GM12878 (cell line): ENCODE results near the gene CSRP1. TPM values are rescaled to one million over a fixed set of nuclear protein-coding genes. Genes with fewer than 3 reads are reported as not detected.

Source experiments
- ATAC-seq: fragments of 200-7000 bp; cut with Tn5 transposase; 3 replicates; pipeline ENCODE4 v1.9.1; 2020; ENCODE audit warnings: mild to moderate bottlenecking, moderate library complexity
- BruUV-seq: library from RNA; stranded (reverse); fragments of 400-500 nt; replicated peaks from 2 replicates; lab custom pipeline; 2021; lab: Mats Ljungman, UMichigan
- CTCF ChIA-PET: fragments of 300-600 bp; sonication (Branson Sonifier 250); formaldehyde crosslinking; extraction: SDS; loops from one replicate; lab custom pipeline; 2021; ENCODE audit warnings: inconsistent platforms; lab: Yijun Ruan, JAX
- POLR2A ChIA-PET: fragments of 350-600 bp; formaldehyde crosslinking; extraction: SDS; loops from one replicate; lab custom pipeline; 2021; ENCODE audit warnings: inconsistent platforms; lab: Charles Lee
- RAD21 ChIA-PET: fragments of 300-600 bp; sonication (Branson Sonifier 250); formaldehyde crosslinking; loops from one replicate; lab custom pipeline; 2023; ENCODE audit warnings: antibody characterized with exemption; ENCODE audit not compliant: unreplicated experiment; lab: Charles Lee
- SMC1A ChIA-PET: fragments of 300-600 bp; sonication (Branson Sonifier 250); formaldehyde crosslinking; loops from one replicate; lab custom pipeline; 2023; ENCODE audit not compliant: unreplicated experiment, uncharacterized antibody; lab: Charles Lee
- DNase-seq: peaks from one replicate; pipeline ENCODE4 v3.0.0-alpha.2; 2011; ENCODE audit warnings: low read depth, low spot score
- FAIRE-seq: peaks from 3 replicates; lab custom pipeline; 2011; peaks lifted over from hg19 to GRCh38; lab: Jason Lieb, UNC
- H2AFZ ChIP-seq: 2 replicates; pipeline ENCODE4 v1.6.0; 2011; ENCODE audit warnings: low read depth, low read length, control low read depth; ENCODE audit not compliant: control insufficient read depth
- H3K27ac ChIP-seq: 2 replicates; pipeline ENCODE4 v1.5.1; 2011; ENCODE audit warnings: control low read depth; ENCODE audit not compliant: control insufficient read depth, insufficient read depth
- H3K27me3 ChIP-seq, 2 experiments: replicated peaks in 1 of 2; 2 replicates each; pipeline versions ENCODE4 v1.6.0 to v1.6.1; 2011; ENCODE audit warnings: low read length in 1 of 2; ENCODE audit not compliant: control insufficient read depth in 2 of 2, insufficient read depth in 2 of 2
- H3K36me3 ChIP-seq, 2 experiments: 2 replicates each; pipeline ENCODE4 v1.5.1; 2011; ENCODE audit warnings: low read length in 1 of 2; ENCODE audit not compliant: control insufficient read depth in 2 of 2, insufficient read depth in 2 of 2
- H3K4me1 ChIP-seq: 2 replicates; pipeline ENCODE4 v1.6.1; 2011; ENCODE audit warnings: mild to moderate bottlenecking, low read length, moderate library complexity, mixed read lengths; ENCODE audit not compliant: control insufficient read depth, insufficient read depth
- H3K4me2 ChIP-seq: 2 replicates; pipeline ENCODE4 v1.6.0; 2011; ENCODE audit warnings: control low read depth; ENCODE audit not compliant: control insufficient read depth, insufficient read depth
- H3K4me3 ChIP-seq: fragments of 200-600 bp; sonication (generic); 2 replicates; pipeline ENCODE4 v1.5.1; 2016
- H3K79me2 ChIP-seq: 2 replicates; pipeline ENCODE4 v1.6.0; 2011; ENCODE audit warnings: low read length; ENCODE audit not compliant: control insufficient read depth, insufficient read depth
- H3K9ac ChIP-seq: 2 replicates; pipeline ENCODE4 v1.8.0; 2011; ENCODE audit warnings: low read length, control low read depth, mixed read lengths; ENCODE audit not compliant: control insufficient read depth, insufficient read depth
- H3K9me3 ChIP-seq: replicated peaks from 3 replicates; pipeline ENCODE4 v1.5.1; 2011; ENCODE audit warnings: mild to moderate bottlenecking, low read length; ENCODE audit not compliant: control insufficient read depth, insufficient read depth
- H4K20me1 ChIP-seq: 2 replicates; pipeline ENCODE4 v1.6.0; 2011; ENCODE audit not compliant: control insufficient read depth, insufficient read depth
- EGR1 ChIP-seq, 2 experiments: IDR thresholded peaks; 1 replicate in 1 of 2; 2 replicates in 1 of 2; pipeline ENCODE4 v1.6.1; 2011 to 2012; ENCODE audit warnings: low read depth in 2 of 2, low read length in 2 of 2, borderline replicate concordance in 1 of 2, mild to moderate bottlenecking in 1 of 2, moderate library complexity in 1 of 2
- LARP7 ChIP-seq: fragments of 450-650 bp; IDR thresholded peaks from 2 replicates; pipeline ENCODE4 v1.6.1; 2017; ENCODE audit warnings: mild to moderate bottlenecking
- RAD21 ChIP-seq: IDR thresholded peaks from 2 replicates; pipeline ENCODE4 v1.6.1; 2011; ENCODE audit warnings: mild to moderate bottlenecking, low read depth, low read length, moderate library complexity; ENCODE audit not compliant: insufficient read depth
- REST ChIP-seq: IDR thresholded peaks from 2 replicates; pipeline ENCODE4 v1.6.1; 2012; ENCODE audit warnings: mild to moderate bottlenecking, low read depth, low read length
- SMC3 ChIP-seq: IDR thresholded peaks from 2 replicates; pipeline ENCODE4 v1.6.1; 2011; ENCODE audit warnings: low read length, improper control_type of control experiment, borderline replicate concordance
- WGBS: methylation state at CpG from one replicate; pipeline ENCODE4 v1.1.6; 2016; ENCODE audit warnings: low lambda C conversion rate; ENCODE audit not compliant: insufficient replicate concordance, insufficient coverage; ENCODE audit errors: missing lambda C conversion rate; 5-methylcytosine and 5-hydroxymethylcytosine counted together
- in situ Hi-C: fragments of 300-500 bp; cut with MboI; formaldehyde crosslinking; loops from 9 replicates; pipeline ENCODE4 v1.14.3; 2018; ENCODE audit warnings: mixed read lengths
- intact Hi-C: fragments of 100-400 bp; cut with micrococcal nuclease; formaldehyde crosslinking; loops from one replicate; pipeline ENCODE4 v1.14.2; 2022; ENCODE audit not compliant: unreplicated experiment
- polyA plus RNA-seq, 11 experiments: library from polyadenylated mRNA; depleted of rRNA in 4 of 11; unstranded in 6 of 11; stranded (reverse) in 5 of 11; fragments of >200 nt; fragmentation: Nextera tagmentation in 4 of 11; fragmentation: Illumina TruSeq in 1 of 11; extraction: Ambion mirVana in 4 of 11; extraction: Trizol in 1 of 11; gene quantifications; 1 replicate in 1 of 11; 2 replicates in 10 of 11; pipeline versions ENCODE4 v1.2.1 to v1.2.3, GENCODE V29; 2011 to 2016; ENCODE audit warnings: inconsistent platforms in 2 of 11, missing spikeins in 2 of 11, low read depth in 1 of 11
- total RNA-seq, 4 experiments: library from RNA; depleted of rRNA in 3 of 4; stranded (reverse); fragments of >200 nt in 3 of 4; fragmentation: Illumina TruSeq in 1 of 4; extraction: Trizol in 1 of 4; gene quantifications; 2 replicates each; pipeline versions ENCODE4 v1.2.1 to v1.2.3, GENCODE V29; 2013 to 2021

Gene CSRP1
- total and polyA plus RNA-seq, 10 of the 15 experiments (the other 5 are each of a cell fraction or from before 2014, with no cell fraction given) = 23.4 to 99.2 (median 80.7) TPM

GRCh38 chr1:201470581-201470980 lies 36.3 kb downstream of the CSRP1 start:
- no peak for FAIRE-seq
- H3K9ac ChIP-seq = no peak overlapping the region
- 56% methylated on average over 4 of the region's 4 CpGs for WGBS
- no peaks in the 10 kb centered on the region for H3K27me3 ChIP-seq
- in situ Hi-C loops (no loop called here), intact Hi-C loops (no loop called here)
- TF ChIP-seq SMC3 (no peak), EGR1 (IDR thresholded peaks at IDR 0.05; ENCODE audit: borderline replicate concordance in 1 of 2, low read depth in 2 of 2, low read length in 2 of 2) (no peak), RAD21 (no peak), LARP7 (no peak), REST (no peak)
- H3K27ac ChIP-seq = no peak overlapping the region
- no peak for ATAC-seq
- POLR2A ChIA-PET = no interaction called here
- SMC1A ChIA-PET = interaction anchor here (0.5 kb wide), 1 partner anchor 362 kb away, joined by 3 read pairs; no protein-coding TSS in a partner anchor
- H2AFZ ChIP-seq = no peak overlapping the region
- no peak overlapping the region for H3K4me3 ChIP-seq
- RAD21 ChIA-PET = interaction anchor here (5.7 kb wide), 1 partner anchor 11 kb away, joined by 45 read pairs; no protein-coding TSS in a partner anchor
- peaks cover under 1 to 3% of the 10 kb centered on the region in 2 experiments; a peak in 3 of 4 replicates for H3K36me3 ChIP-seq
- no peaks in the 10 kb centered on the region for H3K9me3 ChIP-seq
- H3K4me2 ChIP-seq = no peak overlapping the region
- peaks cover 34% of the 10 kb centered on the region for H3K79me2 ChIP-seq
- CTCF ChIA-PET = interaction anchor here (1.3 kb wide), 1 partner anchor 14 kb away, joined by 3 read pairs; no protein-coding TSS in a partner anchor
- peaks cover 11% of the 10 kb centered on the region for H3K4me1 ChIP-seq
- H4K20me1 ChIP-seq = no peaks in the 10 kb centered on the region
- BruUV-seq = no TSS peak
- no peak for DNase-seq
